Stomach (tissue), 9 donors: ENCODE results near the gene MYL5. TPM values are rescaled to one million over a fixed set of nuclear protein-coding genes. Genes with fewer than 3 reads are reported as not detected.

Experiments
- DNase-seq, 2 donors: peaks; one replicate each; pipeline versions ENCODE4 v3.0.0 to v3.0.0-alpha.2; 2013 to 2019
- H3K27ac ChIP-seq, 5 donors: fragments of 200-600 bp in 4 of 5; sonication (generic) in 4 of 5; one replicate each; pipeline ENCODE4 v1.5.1; 2013 to 2019; ENCODE audit warnings: mild to moderate bottlenecking in 1 of 5, moderate library complexity in 1 of 5
- H3K27me3 ChIP-seq, 3 donors: fragments of 200-600 bp; sonication (generic); one replicate each; pipeline ENCODE4 v1.5.1; 2017 to 2019; ENCODE audit warnings: mixed run types in 1 of 3
- H3K36me3 ChIP-seq, 4 donors: fragments of 200-600 bp; sonication (generic); 1 replicate in 3 of 4; 2 replicates in 1 of 4; pipeline ENCODE4 v1.5.1; 2016 to 2019
- H3K4me1 ChIP-seq, 4 donors: fragments of 200-600 bp; sonication (generic); one replicate each; pipeline ENCODE4 v1.5.1; 2016 to 2019
- H3K4me3 ChIP-seq, 4 donors: fragments of 200-600 bp; sonication (generic) in 3 of 4; one replicate each; pipeline ENCODE4 v1.5.1; 2016 to 2019; ENCODE audit warnings: mild to moderate bottlenecking in 1 of 4
- H3K9me3 ChIP-seq, 4 donors: fragments of 200-600 bp; sonication (generic); one replicate each; pipeline ENCODE4 v1.5.1; 2016 to 2019
- EP300 ChIP-seq: sonication (generic); formaldehyde crosslinking; IDR thresholded peaks from one replicate; pipeline ENCODE4 v1.6.1; 2017; ENCODE audit warnings: antibody characterized with exemption
- POLR2A ChIP-seq, 4 donors: fragments of 450-650 bp; IDR thresholded peaks; one replicate each; pipeline ENCODE4 v1.6.1; 2016; ENCODE audit warnings: antibody characterized with exemption in 4 of 4, control low read depth in 2 of 4, mild to moderate bottlenecking in 1 of 4, moderate library complexity in 1 of 4
- POLR2AphosphoS5 ChIP-seq, 3 donors: sonication (generic); formaldehyde crosslinking; IDR thresholded peaks; one replicate each; pipeline ENCODE4 v1.6.1; 2016; ENCODE audit warnings: antibody characterized with exemption in 3 of 3
- WGBS, 5 donors: extraction: QIAGEN DNeasy Blood & Tissue Kit in 3 of 5; methylation state at CpG; one replicate each; pipeline versions ENCODE4 v1.1.5 to v1.1.7; 2013 to 2018; 5-methylcytosine and 5-hydroxymethylcytosine counted together
- intact Hi-C: fragments of 100-400 bp; cut with DNase I; formaldehyde crosslinking; loops from one replicate; pipeline ENCODE4 v1.15.1; 2023; ENCODE audit warnings: low total_unique reads
- polyA plus RNA-seq, 3 donors: library from polyadenylated mRNA; stranded (reverse); fragments of 200-250 nt; gene quantifications; one replicate each; pipeline ENCODE4 v1.2.3, GENCODE V29; 2013
- total RNA-seq, 5 donors: library from RNA; depleted of rRNA; stranded (reverse); fragments of >200 nt; gene quantifications; one replicate each; pipeline versions ENCODE4 v1.1.0 to v1.2.3, GENCODE V29; 2014 to 2016
- TF ChIP-seq, protein P1 (sequence below), 7 experiments: fragments of 450-650 bp in 4 of 7; fragments of 200-600 bp in 3 of 7; sonication (generic) in 3 of 7; IDR thresholded peaks; one replicate each; pipeline ENCODE4 v1.5.1; 2016 to 2019; ENCODE audit warnings: antibody characterized with exemption in 7 of 7, control low read depth in 2 of 7, mild to moderate bottlenecking in 1 of 7
- donor health status: healthy with polysubstance abuse.
- donor health status: Bipolar disorder and iron deficiency.
- donor health status: healthy.

MYL5 gene
- total and polyA plus RNA-seq, 8 donors: 7.0 to 148 (median 16.2) TPM

DNA sequence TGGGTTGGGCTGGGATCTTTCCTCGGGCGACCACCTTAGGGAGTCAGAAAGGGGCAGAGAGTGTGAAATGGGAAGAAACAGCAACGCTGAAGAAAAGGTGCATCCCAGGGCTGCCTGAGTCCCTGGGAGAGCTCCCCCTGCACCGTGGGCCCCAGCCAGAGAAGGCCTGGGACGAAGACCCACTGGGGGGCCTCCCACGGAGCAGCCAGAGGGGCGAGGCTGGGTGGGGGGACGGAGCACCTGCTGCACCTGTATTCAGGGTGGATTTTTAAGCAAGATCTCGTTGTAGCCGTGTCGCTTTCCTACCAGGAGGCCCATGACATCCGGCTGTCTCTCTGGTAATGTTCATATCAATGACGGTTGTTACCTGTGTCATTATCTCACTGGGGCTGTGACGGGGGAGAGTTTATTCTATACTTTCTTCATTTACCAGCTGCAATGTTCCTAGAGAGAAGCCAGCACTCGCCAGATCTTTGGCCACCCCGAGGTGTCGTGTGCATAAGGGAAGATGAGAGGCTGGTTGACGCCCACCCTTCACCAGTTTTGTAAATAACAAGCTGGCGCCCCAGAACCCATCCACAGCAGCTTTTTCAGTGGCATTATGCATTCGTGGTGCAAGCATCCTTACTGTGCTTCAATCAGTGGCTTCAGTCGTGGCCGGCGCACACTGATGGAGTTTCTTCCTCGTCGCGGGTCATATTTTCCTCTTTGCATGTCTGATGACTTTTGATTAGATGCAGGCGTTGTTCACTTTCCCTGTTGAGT, 25.7 kb downstream of the MYL5 start:
- H3K27me3 ChIP-seq: no peaks in the 10 kb centered on the region
- H3K9me3 ChIP-seq: no peaks in the 10 kb centered on the region
- H3K4me1 ChIP-seq: peaks cover 0 to 25% (median 11%) of the 10 kb centered on the region in 4 donors
- no peak for DNase-seq
- TF ChIP-seq EP300 (no peak), POLR2AphosphoS5 (IDR thresholded peaks at IDR 0.05) (no peak), POLR2A (IDR thresholded peaks at IDR 0.05) (no peak)
- H3K4me3 ChIP-seq: no peak overlapping the region
- H3K36me3 ChIP-seq: no peaks in the 10 kb centered on the region
- H3K27ac ChIP-seq: peak overlapping the region in 3 of 5 donors; percentile 37 to 82 (median 70)
- intact Hi-C loops: no loop called here
- 81 to 86% (median 83%) methylated on average over 27 of the region's 27 CpGs for WGBS, 5 donors

- no peaks in the 10 kb centered on the region for H3K27me3 ChIP-seq
- H3K4me3 ChIP-seq: no peak overlapping the region
- peak in 1 of 2 donors; percentile 62 for DNase-seq
- TF ChIP-seq POLR2A (IDR thresholded peaks at IDR 0.05) (no peak), POLR2AphosphoS5 (IDR thresholded peaks at IDR 0.05) (no peak), EP300 (no peak)
- TF ChIP-seq, protein P1, sequence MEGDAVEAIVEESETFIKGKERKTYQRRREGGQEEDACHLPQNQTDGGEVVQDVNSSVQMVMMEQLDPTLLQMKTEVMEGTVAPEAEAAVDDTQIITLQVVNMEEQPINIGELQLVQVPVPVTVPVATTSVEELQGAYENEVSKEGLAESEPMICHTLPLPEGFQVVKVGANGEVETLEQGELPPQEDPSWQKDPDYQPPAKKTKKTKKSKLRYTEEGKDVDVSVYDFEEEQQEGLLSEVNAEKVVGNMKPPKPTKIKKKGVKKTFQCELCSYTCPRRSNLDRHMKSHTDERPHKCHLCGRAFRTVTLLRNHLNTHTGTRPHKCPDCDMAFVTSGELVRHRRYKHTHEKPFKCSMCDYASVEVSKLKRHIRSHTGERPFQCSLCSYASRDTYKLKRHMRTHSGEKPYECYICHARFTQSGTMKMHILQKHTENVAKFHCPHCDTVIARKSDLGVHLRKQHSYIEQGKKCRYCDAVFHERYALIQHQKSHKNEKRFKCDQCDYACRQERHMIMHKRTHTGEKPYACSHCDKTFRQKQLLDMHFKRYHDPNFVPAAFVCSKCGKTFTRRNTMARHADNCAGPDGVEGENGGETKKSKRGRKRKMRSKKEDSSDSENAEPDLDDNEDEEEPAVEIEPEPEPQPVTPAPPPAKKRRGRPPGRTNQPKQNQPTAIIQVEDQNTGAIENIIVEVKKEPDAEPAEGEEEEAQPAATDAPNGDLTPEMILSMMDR (IDR thresholded peaks at IDR 0.05): no peak
- H3K36me3 ChIP-seq: no peaks in the 10 kb centered on the region
- peaks cover 0 to 28% (median 14%) of the 10 kb centered on the region in 4 donors for H3K4me1 ChIP-seq
- 68 to 77% (median 71%) methylated on average over 16 of the region's 16 CpGs for WGBS, 5 donors
- no peaks in the 10 kb centered on the region for H3K9me3 ChIP-seq
- intact Hi-C loops: no loop called here
- H3K27ac ChIP-seq: no peak overlapping the region
Observed at GRCh38 chr4:700587-701264, 26.4 kb downstream of the MYL5 start.

DNA sequence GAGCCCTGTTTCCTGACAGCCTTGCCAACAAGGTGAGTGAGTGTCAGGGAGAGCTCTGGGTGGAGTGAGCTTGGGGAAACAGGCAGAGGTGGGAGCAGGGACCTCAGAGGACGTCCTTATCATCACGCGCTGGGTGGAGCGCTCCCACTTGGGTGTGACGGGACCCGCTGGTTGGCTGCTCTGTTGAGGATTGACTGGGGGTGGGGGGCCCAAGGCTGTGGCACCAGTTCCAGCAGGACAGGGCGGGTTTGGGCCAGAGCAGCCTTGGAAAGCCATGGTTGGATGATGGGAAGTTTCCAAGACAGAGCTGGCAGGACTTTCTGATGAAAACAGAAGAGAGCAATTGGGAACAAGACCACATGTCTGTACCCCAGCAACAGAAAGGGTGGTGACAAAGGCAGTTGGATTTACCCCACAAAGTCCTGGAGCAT, 28.3 kb downstream of the MYL5 start:
- peak; percentile 56 to 90 for DNase-seq
- TF ChIP-seq POLR2AphosphoS5 (IDR thresholded peaks at IDR 0.05): peak in 2 of 3 donors; percentile 5 to 43
- no peak for TF ChIP-seq POLR2A (IDR thresholded peaks at IDR 0.05)
- H3K9me3 ChIP-seq: no peaks in the 10 kb centered on the region
- 34 to 59% (median 43%) methylated on average over 4 to 7 of the region's 7 CpGs for WGBS, 5 donors
- H3K4me1 ChIP-seq: peaks cover 10 to 42% (median 25%) of the 10 kb centered on the region in 4 donors
- H3K36me3 ChIP-seq: no peaks in the 10 kb centered on the region
- peak overlapping the region in 3 of 5 donors; percentile 7 to 26 (median 18) for H3K27ac ChIP-seq
- intact Hi-C loops: no loop called here
- no peak overlapping the region for H3K4me3 ChIP-seq
- no peaks in the 10 kb centered on the region for H3K27me3 ChIP-seq

- intact Hi-C loops: no loop called here
- DNase-seq: no peak
Observed at GRCh38 chr4:703336-704197, 29.2 kb downstream of the MYL5 start.

More at GRCh38 chr4:703336-704197, 29.2 kb downstream of the MYL5 start:
- H3K9me3 ChIP-seq: no peaks in the 10 kb centered on the region
- no peaks in the 10 kb centered on the region for H3K27me3 ChIP-seq
- H3K27ac ChIP-seq: no peak overlapping the region
- peaks cover 20 to 52% (median 32%) of the 10 kb centered on the region in 4 donors for H3K4me1 ChIP-seq
- TF ChIP-seq EP300 (no peak), POLR2AphosphoS5 (IDR thresholded peaks at IDR 0.05) (no peak), POLR2A (IDR thresholded peaks at IDR 0.05) (no peak)
- TF ChIP-seq, protein P1 (IDR thresholded peaks at IDR 0.05): no peak
- no peak overlapping the region for H3K4me3 ChIP-seq
- WGBS, 5 donors: 77 to 89% (median 84%) methylated on average over 10 of the region's 10 CpGs
- no peaks in the 10 kb centered on the region for H3K36me3 ChIP-seq
